CD4-positive, alpha-beta memory T cell (primary cell): Measurements from ENCODE around the gene KCNJ15. TPM values are rescaled to one million over a fixed set of nuclear protein-coding genes. Genes with fewer than 3 reads are reported as not detected.
"Not testable (repeated sequence)": the region's sequence is repeated elsewhere in the genome, so short reads cannot be mapped to it uniquely, and the experiment has no call there.

ENCODE experiments used
- CTCF ChIA-PET: fragments of 350-600 bp; sonication (Branson Sonifier 250); formaldehyde crosslinking; loops from one replicate; lab custom pipeline; 2021; ENCODE audit warnings: inconsistent platforms; ENCODE audit not compliant: partially characterized antibody; lab: Charles Lee
- POLR2A ChIA-PET: fragments of 350-600 bp; sonication (Branson Sonifier 250); formaldehyde crosslinking; loops from one replicate; lab custom pipeline; 2021; ENCODE audit not compliant: partially characterized antibody; lab: Charles Lee
- DNase-seq, 5 donors: peaks; one replicate each; pipeline versions ENCODE4 v3.0.0 to v3.0.0-alpha.2; 2020 to 2022; ENCODE audit warnings: mixed read lengths in 1 of 5
- H3K27ac ChIP-seq: one replicate; pipeline ENCODE4 v1.7.0; 2013; ENCODE audit warnings: low read depth, low read length
- H3K27me3 ChIP-seq: 2 replicates; pipeline ENCODE4 v1.7.0; 2013; ENCODE audit warnings: mild to moderate bottlenecking, low read length, moderate library complexity; ENCODE audit not compliant: insufficient read depth
- H3K36me3 ChIP-seq: 2 replicates; pipeline ENCODE4 v1.7.0; 2013; ENCODE audit warnings: mild to moderate bottlenecking, low read length, moderate library complexity; ENCODE audit not compliant: insufficient read depth
- H3K4me1 ChIP-seq: 2 replicates; pipeline ENCODE4 v1.7.0; 2013; ENCODE audit warnings: mild to moderate bottlenecking, low read length, moderate library complexity; ENCODE audit not compliant: insufficient read depth
- H3K4me3 ChIP-seq, 2 donors: one replicate each; pipeline ENCODE4 v1.7.0; 2013; ENCODE audit warnings: low read length in 2 of 2, mild to moderate bottlenecking in 1 of 2
- H3K9me3 ChIP-seq, 2 donors: one replicate each; pipeline ENCODE4 v1.7.0; 2013; ENCODE audit warnings: low read length in 2 of 2, control low read depth in 1 of 2; ENCODE audit not compliant: control insufficient read depth in 1 of 2
- H3K27ac Mint-ChIP-seq, 7 donors: one replicate each; pipeline ENCODE4 v1.8.0; 2020 to 2021; ENCODE audit warnings: mixed read lengths in 7 of 7, mild to moderate bottlenecking in 6 of 7, inconsistent platforms in 3 of 7, moderate library complexity in 3 of 7
- H3K27me3 Mint-ChIP-seq, 2 donors: one replicate each; pipeline ENCODE4 v1.8.0; 2020 to 2021; ENCODE audit warnings: mixed read lengths in 2 of 2
- H3K36me3 Mint-ChIP-seq, 2 donors: one replicate each; pipeline ENCODE4 v1.8.0; 2020 to 2021; ENCODE audit warnings: mixed read lengths in 2 of 2, inconsistent platforms in 1 of 2, mild to moderate bottlenecking in 1 of 2
- H3K4me1 Mint-ChIP-seq, 4 donors: one replicate each; pipeline ENCODE4 v1.8.0; 2020 to 2021; ENCODE audit warnings: mixed read lengths in 4 of 4, mild to moderate bottlenecking in 1 of 4
- H3K4me3 Mint-ChIP-seq, 8 donors: one replicate each; pipeline ENCODE4 v1.8.0; 2020 to 2021; ENCODE audit warnings: mixed read lengths in 8 of 8, mild to moderate bottlenecking in 7 of 8, moderate library complexity in 6 of 8, inconsistent platforms in 3 of 8
- H3K9me3 Mint-ChIP-seq, 8 donors: one replicate each; pipeline ENCODE4 v1.8.0; 2020 to 2021; ENCODE audit warnings: mixed read lengths in 8 of 8, mild to moderate bottlenecking in 5 of 8, inconsistent platforms in 3 of 8, moderate library complexity in 1 of 8
- intact Hi-C: fragments of 100-400 bp; cut with micrococcal nuclease; formaldehyde crosslinking; loops from one replicate; pipeline ENCODE4 v1.15.1; 2023
- polyA plus RNA-seq, 2 donors: library from polyadenylated mRNA; unstranded; fragments of 300-500 nt; fragmentation: Illumina TruSeq; gene quantifications; one replicate each; pipeline ENCODE4 v1.2.3, GENCODE V29; 2021
- total RNA-seq, 2 experiments: library from RNA; stranded (reverse); gene quantifications; one replicate each; pipeline ENCODE4 v1.2.3, GENCODE V29; 2021

The KCNJ15 gene
- total and polyA plus RNA-seq, 4 experiments from 2014 or later, result 0.17 to 1.1 (median 0.51) TPM

DNA sequence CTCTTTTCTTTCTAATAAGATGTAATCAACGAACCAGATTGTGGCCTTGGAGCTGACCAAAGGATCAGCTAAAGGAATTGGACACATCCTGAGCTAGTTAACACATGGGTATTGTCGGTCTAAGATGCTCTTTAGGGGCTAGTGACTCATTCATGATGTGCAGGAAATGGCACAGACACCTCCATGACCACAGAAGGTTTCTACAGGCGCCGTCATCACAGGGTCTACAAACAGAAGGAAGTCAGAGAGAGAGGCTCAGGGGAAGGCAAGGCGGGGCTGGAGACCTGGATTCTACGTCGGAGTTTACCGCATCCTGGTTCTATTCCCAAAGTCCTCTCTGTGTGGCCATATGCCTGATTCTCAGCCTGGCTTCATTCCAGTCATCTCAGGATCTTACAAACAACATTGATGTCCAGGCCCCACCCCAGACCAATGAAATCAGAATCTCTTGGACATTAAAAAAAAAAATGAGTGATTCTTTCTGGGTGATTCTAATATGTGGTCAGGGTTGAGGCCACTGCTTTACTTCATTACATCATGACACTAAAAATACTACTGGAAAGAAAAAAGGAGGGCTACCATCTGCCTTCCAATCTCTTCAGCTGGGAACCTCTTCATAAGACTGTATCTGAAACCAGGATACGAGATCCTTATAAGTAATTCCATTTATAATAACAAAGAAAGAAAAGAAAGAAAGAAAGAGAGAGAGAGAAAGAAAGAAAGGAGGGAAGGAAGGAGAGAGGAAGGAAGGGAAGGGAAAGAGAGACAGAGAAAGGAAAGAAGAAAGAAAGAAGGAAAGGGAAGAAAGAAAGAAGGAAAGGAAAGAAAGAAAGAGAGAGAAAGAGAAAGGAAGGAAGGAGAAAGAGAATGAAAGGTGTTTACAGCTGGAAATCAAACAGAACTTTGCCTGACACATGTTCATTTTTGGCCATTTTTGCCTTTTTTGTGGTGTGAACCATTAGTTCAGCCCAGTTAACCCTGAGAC, 11.6 kb upstream of the KCNJ15 start:
- peaks cover 0 to 8% of the 10 kb centered on the region in 2 donors for H3K27me3 Mint-ChIP-seq
- ChIA-PET POLR2A (interaction anchor here (1.4 to 1.7 kb wide), 2 partner anchors 9 to 48 kb away, joined by 4 read pairs; no protein-coding TSS in a partner anchor), CTCF (interaction anchor here (0.8 kb wide), 1 partner anchor 107 kb away, joined by 3 read pairs; no protein-coding TSS in a partner anchor)
- H3K36me3 ChIP-seq, result no peaks in the 10 kb centered on the region
- intact Hi-C loops, result loop anchor here (10.0 kb wide), 1 partner anchor 50 kb away; no protein-coding TSS in a partner anchor
- peaks cover 11 to 13% (median 12%) of the 10 kb centered on the region in 4 donors for H3K4me1 Mint-ChIP-seq
- peak overlapping the region in 5 of 8 donors; percentile 3 to 28 (median 9) for H3K4me3 Mint-ChIP-seq
- no peak overlapping the region for H3K27ac ChIP-seq
- no peaks in the 10 kb centered on the region for H3K27me3 ChIP-seq
- no peaks in the 10 kb centered on the region for H3K36me3 Mint-ChIP-seq
- DNase-seq, result peak; percentile 30 to 66 (median 58)
- peaks cover 15% of the 10 kb centered on the region for H3K4me1 ChIP-seq
- no peaks in the 10 kb centered on the region for H3K9me3 ChIP-seq
- H3K9me3 Mint-ChIP-seq, result peaks cover 0 to 5% (median 0%) of the 10 kb centered on the region in 8 donors
- H3K27ac Mint-ChIP-seq, result peak overlapping the region; percentile 13 to 93 (median 85)
- no peak overlapping the region for H3K4me3 ChIP-seq

DNA sequence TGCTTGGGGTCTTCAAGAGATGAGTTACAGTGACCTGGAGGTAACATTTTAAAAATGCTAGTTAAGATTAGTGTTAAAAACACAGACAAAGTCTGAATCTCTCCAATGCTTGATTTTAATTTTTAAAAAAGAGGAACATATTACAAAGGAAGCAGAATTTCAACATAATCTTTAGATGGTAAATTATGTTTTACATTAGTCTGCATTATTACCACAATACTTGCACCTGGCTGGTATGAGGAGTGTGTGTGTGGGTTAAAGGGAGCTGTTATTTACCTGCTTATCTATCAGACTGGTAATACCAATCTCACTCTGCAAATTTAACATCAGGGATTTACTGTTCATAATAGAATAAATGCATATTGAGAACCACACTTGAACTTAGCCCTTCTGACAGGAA, 10.3 kb upstream of the KCNJ15 start:
- ChIA-PET POLR2A (interaction anchor here (1.4 kb wide), 1 partner anchor 47 kb away, joined by 4 read pairs; no protein-coding TSS in a partner anchor), CTCF (interaction anchor here (2.1 kb wide), 1 partner anchor 27 kb away, joined by 7 read pairs; no protein-coding TSS in a partner anchor)
- H3K4me3 Mint-ChIP-seq, result no peak overlapping the region
- peaks cover 15% of the 10 kb centered on the region for H3K4me1 ChIP-seq
- H3K27ac ChIP-seq, result no peak overlapping the region
- H3K27me3 ChIP-seq, result no peaks in the 10 kb centered on the region
- no peaks in the 10 kb centered on the region for H3K36me3 Mint-ChIP-seq
- H3K9me3 ChIP-seq, result no peaks in the 10 kb centered on the region
- no peaks in the 10 kb centered on the region for H3K36me3 ChIP-seq
- no peak overlapping the region for H3K27ac Mint-ChIP-seq
- no peak for DNase-seq
- H3K4me1 Mint-ChIP-seq, result peaks cover 11 to 13% (median 12%) of the 10 kb centered on the region in 4 donors
- no peak overlapping the region for H3K4me3 ChIP-seq
- intact Hi-C loops, result loop anchor here (10.0 kb wide), 1 partner anchor 48 kb away; no protein-coding TSS in a partner anchor
- H3K27me3 Mint-ChIP-seq, result peaks cover 0 to 8% of the 10 kb centered on the region in 2 donors
- peaks cover 0 to 5% (median 0%) of the 10 kb centered on the region in 8 donors for H3K9me3 Mint-ChIP-seq

DNA sequence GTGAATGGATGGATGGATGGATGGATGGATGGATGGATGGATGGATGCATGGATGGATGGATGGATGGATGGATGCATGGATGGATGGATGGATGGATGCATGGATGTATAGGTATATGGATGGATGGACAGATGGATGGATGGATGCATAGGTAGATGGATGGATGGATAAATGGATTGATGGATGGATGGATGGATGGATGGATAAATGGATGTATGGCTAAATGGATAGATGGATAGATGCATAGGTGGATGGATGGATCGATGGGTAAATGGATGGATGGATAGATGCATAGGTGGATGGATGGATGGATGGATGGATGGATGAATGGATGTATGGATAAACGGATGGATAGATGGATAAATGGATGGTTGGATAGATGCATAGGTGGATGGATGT, 9.7 kb upstream of the KCNJ15 start:
- H3K9me3 ChIP-seq, POLR2A ChIA-PET, DNase-seq, H3K27me3 ChIP-seq, H3K27me3 Mint-ChIP-seq, H3K27ac Mint-ChIP-seq, H3K4me3 ChIP-seq, H3K36me3 ChIP-seq, H3K27ac ChIP-seq, H3K4me3 Mint-ChIP-seq, H3K36me3 Mint-ChIP-seq, H3K9me3 Mint-ChIP-seq: not testable (repeated sequence)
- peaks cover 11 to 13% (median 12%) of the 10 kb centered on the region in 4 donors for H3K4me1 Mint-ChIP-seq
- CTCF ChIA-PET, result interaction anchor here (2.1 kb wide), 1 partner anchor 27 kb away, joined by 7 read pairs; no protein-coding TSS in a partner anchor
- H3K4me1 ChIP-seq, result peaks cover 15% of the 10 kb centered on the region
- intact Hi-C loops, result loop anchor here (10.0 kb wide), 1 partner anchor 48 kb away; no protein-coding TSS in a partner anchor

DNA sequence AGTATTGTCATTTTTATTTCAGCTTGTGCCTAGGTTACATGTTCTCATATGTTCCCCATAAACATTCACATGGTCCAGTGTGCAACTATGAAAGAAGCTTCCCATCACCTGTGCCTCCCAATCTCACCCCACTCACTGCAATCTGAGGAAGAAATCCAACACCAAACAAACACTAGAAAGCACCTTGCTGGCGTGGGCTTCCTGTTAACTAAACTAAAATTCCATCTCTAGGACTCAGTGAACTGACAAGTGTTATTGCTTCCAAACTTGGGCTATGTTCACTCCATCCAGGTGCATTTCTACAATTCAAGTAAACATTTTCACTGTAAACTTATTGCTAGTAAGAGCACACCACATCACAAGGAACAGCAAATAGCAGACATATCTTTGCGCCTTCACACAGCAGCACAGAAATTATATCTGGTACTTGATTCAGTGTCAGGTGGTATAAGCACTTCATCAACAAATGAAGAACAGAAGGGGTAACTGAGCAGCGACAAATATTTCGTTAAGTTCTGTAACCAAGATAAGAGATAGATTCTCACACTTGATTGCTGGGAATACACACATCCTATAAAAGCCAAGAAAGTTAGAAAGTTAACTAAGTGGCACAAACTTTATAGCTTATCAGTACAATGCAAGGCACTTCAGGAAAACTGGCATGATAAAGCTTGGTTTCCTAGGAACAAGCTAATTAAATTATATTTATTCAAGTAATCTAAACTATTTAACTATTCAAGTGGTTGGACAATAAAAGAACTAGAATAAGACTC, 8.9 kb upstream of the KCNJ15 start:
- Mint-ChIP-seq H3K27ac (peak overlapping the region in 1 of 7 donors; percentile 23), H3K4me3 (no peak overlapping the region), H3K9me3 (peaks cover 0 to 5% (median 0%) of the 10 kb centered on the region in 8 donors), H3K4me1 (peaks cover 11 to 13% (median 12%) of the 10 kb centered on the region in 4 donors), H3K27me3 (peaks cover 0 to 4% of the 10 kb centered on the region in 2 donors), H3K36me3 (no peaks in the 10 kb centered on the region)
- H3K4me1 ChIP-seq, result peaks cover 15% of the 10 kb centered on the region
- H3K4me3 ChIP-seq, result no peak overlapping the region
- no peaks in the 10 kb centered on the region for H3K9me3 ChIP-seq
- ChIA-PET CTCF (interaction anchor here (2.1 kb wide), 1 partner anchor 28 kb away, joined by 7 read pairs; no protein-coding TSS in a partner anchor), POLR2A (no interaction called here)
- H3K27me3 ChIP-seq, result no peaks in the 10 kb centered on the region
- DNase-seq, result no peak
- no peak overlapping the region for H3K27ac ChIP-seq
- no peaks in the 10 kb centered on the region for H3K36me3 ChIP-seq
- intact Hi-C loops, result loop anchor here (10.0 kb wide), 1 partner anchor 47 kb away; no protein-coding TSS in a partner anchor

DNA sequence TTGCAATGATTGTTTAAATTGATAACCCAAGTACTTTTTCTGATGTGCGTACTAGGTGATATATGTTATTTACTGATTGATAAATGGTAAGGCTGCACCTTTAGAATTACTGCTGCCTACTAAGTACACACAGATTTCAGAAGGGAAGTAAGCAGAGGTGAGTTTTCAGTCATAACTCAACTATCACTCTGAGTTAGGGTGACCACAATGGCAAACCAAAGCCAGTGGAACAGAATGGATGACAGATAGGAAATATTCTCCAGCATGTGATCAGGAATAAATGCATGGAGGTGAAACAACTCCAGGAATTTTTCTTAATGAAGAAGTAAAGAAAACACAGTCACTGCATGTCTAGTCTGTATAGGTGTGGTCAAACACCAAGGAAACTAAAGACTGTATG, 7.5 kb upstream of the KCNJ15 start:
- Mint-ChIP-seq H3K4me1 (peaks cover 10 to 11% (median 11%) of the 10 kb centered on the region in 4 donors), H3K27ac (no peak overlapping the region), H3K4me3 (no peak overlapping the region), H3K27me3 (peaks cover 0 to 4% of the 10 kb centered on the region in 2 donors), H3K9me3 (peaks cover 0 to 5% (median 0%) of the 10 kb centered on the region in 8 donors), H3K36me3 (no peaks in the 10 kb centered on the region)
- POLR2A ChIA-PET, result no interaction called here
- H3K36me3 ChIP-seq, result no peaks in the 10 kb centered on the region
- H3K27ac ChIP-seq, result no peak overlapping the region
- intact Hi-C loops, result loop anchor here (10.0 kb wide), 1 partner anchor 46 kb away; no protein-coding TSS in a partner anchor
- peaks cover 11% of the 10 kb centered on the region for H3K4me1 ChIP-seq
- no peaks in the 10 kb centered on the region for H3K27me3 ChIP-seq
- H3K4me3 ChIP-seq, result no peak overlapping the region
- no peaks in the 10 kb centered on the region for H3K9me3 ChIP-seq
- CTCF ChIA-PET, result no interaction called here
- no peak for DNase-seq

DNA sequence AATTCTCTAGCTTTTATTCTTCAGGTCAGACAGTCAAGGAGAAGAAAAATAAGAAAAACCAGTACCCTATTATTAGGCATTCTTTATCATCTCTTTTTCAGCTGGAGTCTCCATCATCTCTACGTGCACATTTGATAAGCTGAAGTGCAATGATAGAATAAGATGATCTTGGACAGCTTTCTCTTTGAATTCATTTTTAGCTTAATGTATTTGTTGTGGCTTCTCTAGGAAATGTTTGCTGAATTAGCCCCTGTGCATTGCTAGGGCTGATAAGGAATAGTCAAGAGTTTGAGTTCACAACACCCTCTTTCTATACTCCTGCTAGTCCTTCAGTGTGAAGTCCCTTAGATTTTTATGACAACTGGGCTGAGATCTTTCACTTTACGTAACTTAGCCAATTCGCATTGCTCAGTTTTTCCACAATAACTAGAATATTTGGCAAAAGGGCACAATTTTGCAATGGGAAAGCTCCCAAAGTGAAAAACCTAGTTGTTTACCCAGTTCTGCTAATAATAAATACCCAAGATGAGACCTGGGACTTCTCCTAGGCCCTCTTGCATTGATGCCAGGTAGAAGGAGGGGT, 7.0 kb upstream of the KCNJ15 start:
- no peaks in the 10 kb centered on the region for H3K9me3 ChIP-seq
- Mint-ChIP-seq H3K36me3 (no peaks in the 10 kb centered on the region), H3K27me3 (peaks cover under 1 to 1% of the 10 kb centered on the region in 2 donors), H3K9me3 (peaks cover 0 to 5% (median 0%) of the 10 kb centered on the region in 8 donors), H3K4me1 (peaks cover 5 to 6% (median 6%) of the 10 kb centered on the region in 4 donors), H3K4me3 (no peak overlapping the region), H3K27ac (no peak overlapping the region)
- POLR2A ChIA-PET, result no interaction called here
- no peak overlapping the region for H3K4me3 ChIP-seq
- no peak overlapping the region for H3K27ac ChIP-seq
- peaks cover 6% of the 10 kb centered on the region for H3K4me1 ChIP-seq
- no peak for DNase-seq
- intact Hi-C loops, result loop anchor here (10.0 kb wide), 1 partner anchor 45 kb away; no protein-coding TSS in a partner anchor
- H3K27me3 ChIP-seq, result no peaks in the 10 kb centered on the region
- CTCF ChIA-PET, result no interaction called here
- H3K36me3 ChIP-seq, result no peaks in the 10 kb centered on the region
